ENCODE results near the gene POLR3H. TPM values are rescaled to one million over a fixed set of nuclear protein-coding genes. Genes with fewer than 3 reads are reported as not detected.

The POLR3H gene
- total and polyA plus RNA-seq, 2 experiments from 2014 or later, result 19.0 to 26.5 TPM

GRCh38 chr22:41557401-41558240, 13.4 kb upstream of the POLR3H start:
- Histone ChIP-seq H3K9me2 (ENCODE audit: insufficient read depth) (no peaks in the 10 kb centered on the region), H2AFZ (peak overlapping the region; percentile 86), H3K4me2 (no peak overlapping the region), H3K4me3 (no peak overlapping the region), H3K27me3 (ENCODE audit: insufficient read depth) (no peaks in the 10 kb centered on the region), H3K27ac (ENCODE audit: low read depth) (no peak overlapping the region), H4K20me1 (replicated peaks; ENCODE audit: insufficient read depth) (no peaks in the 10 kb centered on the region), H3K4me1 (ENCODE audit: insufficient read depth) (peaks cover 21% of the 10 kb centered on the region), H3K79me2 (replicated peaks; ENCODE audit: insufficient read depth) (no peaks in the 10 kb centered on the region), H3F3A (replicated peaks; ENCODE audit: low read depth) (0 out of 2 replicates have a peak, but pooled peaks cover 4% of the 10 kb centered on the region), H3K36me3 (ENCODE audit: insufficient read depth) (no peaks in the 10 kb centered on the region)
- ATAC-seq, result peak; percentile 21
- Mint-ChIP-seq H3K27me3 (ENCODE audit: insufficient read depth, low read depth, poor library complexity) (peaks cover 18% of the 10 kb centered on the region), H3K27ac (no peak overlapping the region; the same call in 1 of the 2 replicates), H3K4me1 (peaks cover 43% of the 10 kb centered on the region), H3K4me3 (no peak overlapping the region; the same call in 2 of the 3 replicates), H3K36me3 (ENCODE audit: low read depth) (no peaks in the 10 kb centered on the region), H3K9me3 (no peaks in the 10 kb centered on the region)
- DNase-seq (ENCODE audit: low spot score), result peak; percentile 57
- no peak for TF ChIP-seq STAT1 (IDR thresholded peaks at IDR 0.05; ENCODE audit: unreplicated experiment)
- no peak for TF ChIP-seq EZH2phosphoT487 (IDR thresholded peaks at IDR 0.05; ENCODE audit: unreplicated experiment)
- TF ChIP-seq ZNF331 (CRISPR knock-in tag; IDR thresholded peaks at IDR 0.05; ENCODE audit: low read depth), result no peak

- Mint-ChIP-seq H3K4me3 (no peak overlapping the region; the same call in 2 of the 3 replicates), H3K27me3 (ENCODE audit: insufficient read depth, low read depth, poor library complexity) (peaks cover 18% of the 10 kb centered on the region), H3K36me3 (ENCODE audit: low read depth) (no peaks in the 10 kb centered on the region), H3K27ac (no peak overlapping the region), H3K9me3 (no peaks in the 10 kb centered on the region), H3K4me1 (peaks cover 35% of the 10 kb centered on the region)
- Histone ChIP-seq H3K9me2 (ENCODE audit: insufficient read depth) (no peaks in the 10 kb centered on the region), H3K4me3 (no peak overlapping the region), H2AFZ (no peak overlapping the region), H3K4me1 (ENCODE audit: insufficient read depth) (peaks cover 10% of the 10 kb centered on the region), H3K27me3 (ENCODE audit: insufficient read depth) (no peaks in the 10 kb centered on the region), H4K20me1 (replicated peaks; ENCODE audit: insufficient read depth) (no peaks in the 10 kb centered on the region), H3K4me2 (no peak overlapping the region), H3K79me2 (replicated peaks; ENCODE audit: insufficient read depth) (no peaks in the 10 kb centered on the region), H3K36me3 (ENCODE audit: insufficient read depth) (no peaks in the 10 kb centered on the region), H3F3A (replicated peaks; ENCODE audit: low read depth) (0 out of 2 replicates have a peak, but pooled peaks cover 4% of the 10 kb centered on the region), H3K27ac (ENCODE audit: low read depth) (no peak overlapping the region)
- no peak for ATAC-seq
- no peak for DNase-seq (ENCODE audit: low spot score)
- TF ChIP-seq NANOG (IDR thresholded peaks at IDR 0.05; ENCODE audit: borderline replicate concordance), result no peak
- TF ChIP-seq ZNF114 (CRISPR knock-in tag; IDR thresholded peaks at IDR 0.05), result no peak
Observed at GRCh38 chr22:41556561-41556960, 12.3 kb upstream of the POLR3H start.

GRCh38 chr22:41555325-41555982, 11.2 kb upstream of the POLR3H start:
- H3K27ac ChIP-seq (ENCODE audit: low read depth), result no peak overlapping the region
- H2AFZ ChIP-seq, result no peak overlapping the region
- H3K4me3 Mint-ChIP-seq, result no peak overlapping the region; the same call in 2 of the 3 replicates
- TF ChIP-seq ETS1 (IDR thresholded peaks at IDR 0.05) (no peak), POLR2AphosphoS5 (IDR thresholded peaks at IDR 0.05; ENCODE audit: low read depth) (no peak), STAT1 (IDR thresholded peaks at IDR 0.05; ENCODE audit: unreplicated experiment) (no peak), EZH2phosphoT487 (IDR thresholded peaks at IDR 0.05; ENCODE audit: unreplicated experiment) (no peak), NANOG (IDR thresholded peaks at IDR 0.05; ENCODE audit: borderline replicate concordance) (no peak), ZNF114 (CRISPR knock-in tag; IDR thresholded peaks at IDR 0.05) (no peak), CTCF (conservative IDR thresholded peaks at IDR 0.05; ENCODE audit: low read depth in 2 of 2) (no peak), REST (IDR thresholded peaks at IDR 0.05; ENCODE audit: unreplicated experiment) (no peak), EZH2 (IDR thresholded peaks at IDR 0.05; ENCODE audit: low read depth, unreplicated experiment) (no peak), ZNF331 (CRISPR knock-in tag; IDR thresholded peaks at IDR 0.05; ENCODE audit: low read depth) (no peak)

More at GRCh38 chr22:41555325-41555982, 11.2 kb upstream of the POLR3H start:
- ATAC-seq (no peak), DNase-seq (ENCODE audit: low spot score) (no peak)
- Histone ChIP-seq H3K4me1 (ENCODE audit: insufficient read depth) (no peaks in the 10 kb centered on the region; the same call in 1 of the 2 replicates), H3K4me2 (no peak overlapping the region), H3K27me3 (ENCODE audit: insufficient read depth) (no peaks in the 10 kb centered on the region), H3K79me2 (replicated peaks; ENCODE audit: insufficient read depth) (no peaks in the 10 kb centered on the region), H4K20me1 (replicated peaks; ENCODE audit: insufficient read depth) (no peaks in the 10 kb centered on the region), H3K4me3 (no peak overlapping the region), H3K9me2 (ENCODE audit: insufficient read depth) (no peaks in the 10 kb centered on the region), H3K36me3 (ENCODE audit: insufficient read depth) (no peaks in the 10 kb centered on the region), H3F3A (replicated peaks; ENCODE audit: low read depth) (0 out of 2 replicates have a peak, but pooled peaks cover 4% of the 10 kb centered on the region)
- Mint-ChIP-seq H3K4me1 (peaks cover 24% of the 10 kb centered on the region), H3K27ac (no peak overlapping the region), H3K36me3 (ENCODE audit: low read depth) (no peaks in the 10 kb centered on the region), H3K27me3 (ENCODE audit: insufficient read depth, low read depth, poor library complexity) (peaks cover 12% of the 10 kb centered on the region), H3K9me3 (no peaks in the 10 kb centered on the region)
